ENCODE data around the gene KCNK1. TPM values are rescaled to one million over a fixed set of nuclear protein-coding genes. Genes with fewer than 3 reads are reported as not detected.

Gene KCNK1
- total RNA-seq, 1 donor from 2014 or later = 6.3 TPM

- H3K4me3 ChIP-seq (ENCODE audit: low read depth, low read length) = no peak overlapping the region
- TF ChIP-seq, protein P1, sequence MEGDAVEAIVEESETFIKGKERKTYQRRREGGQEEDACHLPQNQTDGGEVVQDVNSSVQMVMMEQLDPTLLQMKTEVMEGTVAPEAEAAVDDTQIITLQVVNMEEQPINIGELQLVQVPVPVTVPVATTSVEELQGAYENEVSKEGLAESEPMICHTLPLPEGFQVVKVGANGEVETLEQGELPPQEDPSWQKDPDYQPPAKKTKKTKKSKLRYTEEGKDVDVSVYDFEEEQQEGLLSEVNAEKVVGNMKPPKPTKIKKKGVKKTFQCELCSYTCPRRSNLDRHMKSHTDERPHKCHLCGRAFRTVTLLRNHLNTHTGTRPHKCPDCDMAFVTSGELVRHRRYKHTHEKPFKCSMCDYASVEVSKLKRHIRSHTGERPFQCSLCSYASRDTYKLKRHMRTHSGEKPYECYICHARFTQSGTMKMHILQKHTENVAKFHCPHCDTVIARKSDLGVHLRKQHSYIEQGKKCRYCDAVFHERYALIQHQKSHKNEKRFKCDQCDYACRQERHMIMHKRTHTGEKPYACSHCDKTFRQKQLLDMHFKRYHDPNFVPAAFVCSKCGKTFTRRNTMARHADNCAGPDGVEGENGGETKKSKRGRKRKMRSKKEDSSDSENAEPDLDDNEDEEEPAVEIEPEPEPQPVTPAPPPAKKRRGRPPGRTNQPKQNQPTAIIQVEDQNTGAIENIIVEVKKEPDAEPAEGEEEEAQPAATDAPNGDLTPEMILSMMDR (IDR thresholded peaks at IDR 0.05; ENCODE audit: insufficient read depth, low read length, poor library complexity, severe bottlenecking) = no peak
- no peaks in the 10 kb centered on the region for H3K27me3 ChIP-seq (ENCODE audit: control insufficient read depth, insufficient read depth, low read length)
- no peaks in the 10 kb centered on the region for H3K36me3 ChIP-seq (ENCODE audit: control insufficient read depth, insufficient read depth, low read length)
- DNase-seq (ENCODE audit: low read depth) = no peak
Observed at GRCh38 chr1:233673947-233674431, 60.1 kb downstream of the KCNK1 start.

DNA sequence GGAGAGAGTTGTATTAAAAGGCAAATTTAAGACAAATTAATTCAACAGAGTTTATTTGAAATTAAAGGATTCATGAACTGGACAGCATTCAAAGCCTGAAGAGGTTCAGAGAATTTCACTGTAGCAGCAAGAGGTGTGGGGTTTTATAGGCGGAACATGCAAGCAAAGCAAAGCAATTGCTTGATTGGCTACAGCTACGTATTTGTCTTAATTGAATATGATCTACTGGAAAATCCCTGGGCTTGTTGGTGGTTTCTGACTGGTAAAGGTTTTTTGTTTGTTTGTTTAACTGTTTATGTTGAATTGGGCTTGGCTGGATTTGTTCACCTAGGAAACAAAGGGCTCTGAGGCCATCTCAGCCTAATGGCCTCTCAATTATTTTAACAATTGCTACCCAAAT, 61.5 kb downstream of the KCNK1 start:
- no peak for DNase-seq (ENCODE audit: low read depth)
- TF ChIP-seq, protein P1 (IDR thresholded peaks at IDR 0.05; ENCODE audit: insufficient read depth, low read length, poor library complexity, severe bottlenecking) = no peak
- H3K36me3 ChIP-seq (ENCODE audit: control insufficient read depth, insufficient read depth, low read length) = no peaks in the 10 kb centered on the region
- no peak overlapping the region for H3K4me3 ChIP-seq (ENCODE audit: low read depth, low read length)
- no peaks in the 10 kb centered on the region for H3K27me3 ChIP-seq (ENCODE audit: control insufficient read depth, insufficient read depth, low read length)

- TF ChIP-seq, protein P1 (IDR thresholded peaks at IDR 0.05; ENCODE audit: insufficient read depth, low read length, poor library complexity, severe bottlenecking) = no peak
- Histone ChIP-seq H3K4me3 (ENCODE audit: low read depth, low read length) (no peak overlapping the region), H3K36me3 (ENCODE audit: control insufficient read depth, insufficient read depth, low read length) (no peaks in the 10 kb centered on the region), H3K27me3 (ENCODE audit: control insufficient read depth, insufficient read depth, low read length) (no peaks in the 10 kb centered on the region)
- no peak for DNase-seq (ENCODE audit: low read depth)
Observed at GRCh38 chr1:233675893-233676292, 62.0 kb downstream of the KCNK1 start.

DNA sequence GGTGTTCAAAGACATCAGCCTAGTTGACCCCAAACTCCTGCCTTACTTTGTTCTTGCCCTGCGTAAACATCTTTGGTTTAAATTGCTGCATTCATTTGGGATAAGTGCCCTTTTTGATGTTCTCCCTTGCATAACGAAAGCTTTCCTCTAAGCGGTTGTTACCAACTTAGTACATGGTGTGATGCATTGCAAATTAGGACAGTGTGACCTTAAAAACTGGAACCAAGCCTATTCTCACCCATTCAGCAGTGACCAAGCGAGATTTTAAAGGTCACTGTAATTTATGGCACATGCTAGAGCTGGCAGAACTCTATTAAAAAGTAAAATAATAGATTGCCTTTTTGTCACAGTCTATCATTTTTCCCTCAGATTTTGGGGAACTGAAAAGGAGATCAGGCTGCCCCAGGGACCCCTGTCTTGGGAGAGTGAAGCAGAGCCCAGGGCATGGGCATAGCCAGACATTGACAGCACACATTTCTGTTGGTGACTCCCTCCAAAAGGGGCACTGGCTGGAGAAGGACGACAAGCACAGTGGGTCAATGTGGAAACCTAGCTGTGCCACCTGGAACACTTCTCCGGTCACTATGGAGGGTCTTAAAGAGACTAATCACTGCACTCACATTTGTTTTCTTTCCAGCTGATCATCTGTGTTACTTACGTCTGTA, 63.9 kb downstream of the KCNK1 start:
- TF ChIP-seq, protein P1 (IDR thresholded peaks at IDR 0.05; ENCODE audit: insufficient read depth, low read length, poor library complexity, severe bottlenecking) = no peak
- Histone ChIP-seq H3K27me3 (ENCODE audit: control insufficient read depth, insufficient read depth, low read length) (no peaks in the 10 kb centered on the region), H3K4me3 (ENCODE audit: low read depth, low read length) (no peak overlapping the region), H3K36me3 (ENCODE audit: control insufficient read depth, insufficient read depth, low read length) (no peaks in the 10 kb centered on the region)
- DNase-seq (ENCODE audit: low read depth) = no peak

DNA sequence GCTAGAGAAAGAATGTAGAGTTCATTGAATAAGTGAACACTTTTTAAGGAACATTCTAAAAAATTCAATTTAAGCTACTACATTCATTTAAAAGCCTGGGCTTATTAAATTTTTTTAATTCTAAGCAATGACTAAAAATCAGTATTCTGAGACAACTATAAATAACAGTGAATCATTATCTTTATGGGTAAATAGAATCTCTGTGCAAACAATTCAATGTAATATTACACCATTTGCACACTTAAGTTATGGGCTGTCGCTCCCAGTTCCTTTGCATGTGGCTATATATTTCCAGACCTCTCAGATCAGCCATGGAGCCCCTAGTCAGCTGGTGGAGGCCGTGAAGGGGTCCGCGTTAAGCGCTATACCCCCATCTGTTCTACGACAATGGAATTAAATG, 65.1 kb downstream of the KCNK1 start:
- no peaks in the 10 kb centered on the region for H3K36me3 ChIP-seq (ENCODE audit: control insufficient read depth, insufficient read depth, low read length)
- DNase-seq (ENCODE audit: low read depth) = no peak
- TF ChIP-seq, protein P1 (IDR thresholded peaks at IDR 0.05; ENCODE audit: insufficient read depth, low read length, poor library complexity, severe bottlenecking) = no peak
- H3K4me3 ChIP-seq (ENCODE audit: low read depth, low read length) = no peak overlapping the region
- H3K27me3 ChIP-seq (ENCODE audit: control insufficient read depth, insufficient read depth, low read length) = no peaks in the 10 kb centered on the region

All from kidney epithelial cell (primary cell).